ENCODE data around the gene DECR2. TPM values are rescaled to one million over a fixed set of nuclear protein-coding genes. Genes with fewer than 3 reads are reported as not detected.

DECR2 gene
- 1 to 10 TPM; 5.1 to 7.3 TPM for total RNA-seq
- 1 to 10 TPM; 3.4 to 4.1 TPM for polyA plus RNA-seq

GRCh38 chr16:401468-402348 lies at the start of gene DECR2:
DECR2 (plus strand) TSS chr16:401885; CDS start chr16:401964, 79 bp downstream.
- peaks cover 0 to 3% of the 10 kb centered on the region in 2 donors for H3K36me3 Mint-ChIP-seq
- H3K4me1 ChIP-seq (ENCODE audit: insufficient read depth, low read length), result peaks cover 13% of the 10 kb centered on the region
- H3K4me3 Mint-ChIP-seq, result peak within 1 kb of the TSS; percentile 88 to 94 (median 89)
- H3K27me3 ChIP-seq (ENCODE audit: insufficient read depth, low read length), result no peaks in the 10 kb centered on the region
- peak within 1 kb of the TSS; percentile 61 to 68 for H3K4me3 ChIP-seq (ENCODE audit: low read length in 2 of 2)
- H3K36me3 ChIP-seq (ENCODE audit: insufficient read depth, low read length), result no peaks in the 10 kb centered on the region
- H3K4me1 Mint-ChIP-seq, result peaks cover 6 to 25% (median 11%) of the 10 kb centered on the region in 4 donors
- intact Hi-C loops (cut with micrococcal nuclease), result loop anchor here (1.0 kb wide), 4 partner anchors 19 to 126 kb away; partner anchors contain the start of genes CAPN15 and RAB11FIP3
- ChIA-PET POLR2A (ENCODE audit: partially characterized antibody) (interaction anchor here (1.0 to 4.1 kb wide), 10 partner anchors 9 to 189 kb away, joined by 3 to 35 read pairs (median 9); partner anchors contain the start of genes AXIN1, LUC7L, MRPL28 and PGAP6), CTCF (ENCODE audit: partially characterized antibody) (interaction anchor here (0.7 to 2.3 kb wide), 3 partner anchors 10 to 31 kb away, joined by 3 to 7 read pairs (median 4); no protein-coding TSS in a partner anchor)
- DNase-seq, result peak; percentile 92 to 96 (median 94)
- H3K27me3 Mint-ChIP-seq, result no peaks in the 10 kb centered on the region
- peak within 1 kb of the TSS; percentile 88 to 96 (median 95) for H3K27ac Mint-ChIP-seq
- H3K9me3 ChIP-seq (ENCODE audit: control insufficient read depth in 1 of 2, low read length in 2 of 2), result no peaks in the 10 kb centered on the region
- H3K9me3 Mint-ChIP-seq, result no peaks in the 10 kb centered on the region
- peak within 1 kb of the TSS; percentile 79 for H3K27ac ChIP-seq (ENCODE audit: low read depth, low read length)

GRCh38 chr16:352547-353403 lies 48.9 kb upstream of the DECR2 start, which contains the start of gene AXIN1:
AXIN1 (minus strand) TSS chr16:352723; CDS start chr16:347025, 5,698 bp downstream.
- peaks cover 0 to 18% of the 10 kb centered on the region in 2 donors for H3K36me3 Mint-ChIP-seq
- peak within 1 kb of the TSS in 1 of 2 donors; percentile 50 for H3K4me3 ChIP-seq (ENCODE audit: low read length in 2 of 2)
- no peaks in the 10 kb centered on the region for H3K36me3 ChIP-seq (ENCODE audit: insufficient read depth, low read length)
- peak within 1 kb of the TSS; percentile 88 to 97 (median 94) for H3K27ac Mint-ChIP-seq
- H3K4me1 Mint-ChIP-seq, result peaks cover 25 to 69% (median 51%) of the 10 kb centered on the region in 4 donors
- DNase-seq, result peak; percentile 97 to 100 (median 99)
- ChIA-PET CTCF (ENCODE audit: partially characterized antibody) (interaction anchor here (0.7 to 2.1 kb wide), 4 partner anchors 9 to 124 kb away, joined by 3 to 9 read pairs (median 4); partner anchors contain the start of gene FAM234A), POLR2A (ENCODE audit: partially characterized antibody) (interaction anchor here (0.6 to 3.1 kb wide), 9 partner anchors 9 to 124 kb away, joined by 3 to 25 read pairs (median 4); partner anchors contain the start of genes DECR2, FAM234A, LUC7L and MRPL28)
- peak within 1 kb of the TSS; percentile 57 for H3K27ac ChIP-seq (ENCODE audit: low read depth, low read length)
- no peaks in the 10 kb centered on the region for H3K9me3 Mint-ChIP-seq
- H3K4me1 ChIP-seq (ENCODE audit: insufficient read depth, low read length), result peaks cover 70% of the 10 kb centered on the region
- H3K4me3 Mint-ChIP-seq, result peak within 1 kb of the TSS; percentile 92 to 96 (median 93)
- intact Hi-C loops (cut with micrococcal nuclease), result loop anchor here (1.0 to 2.0 kb wide), 8 partner anchors 18 to 299 kb away; partner anchors contain the start of genes DECR2, FAM234A, METTL26 and MRPL28
- H3K27me3 ChIP-seq (ENCODE audit: insufficient read depth, low read length), result no peaks in the 10 kb centered on the region
- no peaks in the 10 kb centered on the region for H3K27me3 Mint-ChIP-seq
- no peaks in the 10 kb centered on the region for H3K9me3 ChIP-seq (ENCODE audit: control insufficient read depth in 1 of 2, low read length in 2 of 2)

GRCh38 chr16:353404-354290 lies 48.0 kb upstream of the DECR2 start:
- Mint-ChIP-seq H3K4me3 (peak overlapping the region; percentile 67 to 92 (median 81)), H3K36me3 (peaks cover 0 to 13% of the 10 kb centered on the region in 2 donors), H3K4me1 (peaks cover 24 to 61% (median 43%) of the 10 kb centered on the region in 4 donors), H3K9me3 (no peaks in the 10 kb centered on the region), H3K27me3 (no peaks in the 10 kb centered on the region), H3K27ac (peak overlapping the region; percentile 83 to 95 (median 87))
- H3K36me3 ChIP-seq (ENCODE audit: insufficient read depth, low read length), result no peaks in the 10 kb centered on the region
- POLR2A ChIA-PET (ENCODE audit: partially characterized antibody), result interaction anchor here (0.6 to 3.1 kb wide), 11 partner anchors 11 to 125 kb away, joined by 3 to 25 read pairs (median 4); partner anchors contain the start of genes DECR2, FAM234A, LUC7L and MRPL28
- intact Hi-C loops (cut with micrococcal nuclease), result loop anchor here (1.0 to 2.0 kb wide), 6 partner anchors 17 to 283 kb away; partner anchors contain the start of genes DECR2, METTL26, MRPL28 and RAB11FIP3
- peak overlapping the region in 1 of 2 donors; percentile 41 for H3K4me3 ChIP-seq (ENCODE audit: low read length in 2 of 2)
- DNase-seq, result peak in 2 of 5 donors; percentile 26 to 55
- H3K4me1 ChIP-seq (ENCODE audit: insufficient read depth, low read length), result peaks cover 63% of the 10 kb centered on the region
- H3K9me3 ChIP-seq (ENCODE audit: control insufficient read depth in 1 of 2, low read length in 2 of 2), result no peaks in the 10 kb centered on the region
- CTCF ChIA-PET (ENCODE audit: partially characterized antibody), result interaction anchor here (0.7 to 2.1 kb wide), 3 partner anchors 8 to 125 kb away, joined by 4 to 9 read pairs (median 4); no protein-coding TSS in a partner anchor
- peak overlapping the region; percentile 49 for H3K27ac ChIP-seq (ENCODE audit: low read depth, low read length)
- H3K27me3 ChIP-seq (ENCODE audit: insufficient read depth, low read length), result no peaks in the 10 kb centered on the region

- Mint-ChIP-seq H3K27me3 (no peaks in the 10 kb centered on the region), H3K9me3 (no peaks in the 10 kb centered on the region), H3K36me3 (peaks cover 0 to 9% of the 10 kb centered on the region in 2 donors), H3K4me1 (peaks cover 20 to 54% (median 39%) of the 10 kb centered on the region in 4 donors), H3K27ac (peak overlapping the region; percentile 83 to 97 (median 87)), H3K4me3 (peak overlapping the region; percentile 75 to 92 (median 81))
- ChIA-PET CTCF (ENCODE audit: partially characterized antibody) (no interaction called here), POLR2A (ENCODE audit: partially characterized antibody) (interaction anchor here (0.9 to 3.1 kb wide), 8 partner anchors 10 to 301 kb away, joined by 3 to 25 read pairs (median 4); partner anchors contain the start of genes FAM234A, LUC7L, MRPL28 and PGAP6)
- Histone ChIP-seq H3K36me3 (ENCODE audit: insufficient read depth, low read length) (no peaks in the 10 kb centered on the region), H3K27ac (ENCODE audit: low read depth, low read length) (peak overlapping the region; percentile 49), H3K4me3 (ENCODE audit: low read length in 2 of 2) (peak overlapping the region; percentile 36 to 37), H3K9me3 (ENCODE audit: control insufficient read depth in 1 of 2, low read length in 2 of 2) (no peaks in the 10 kb centered on the region), H3K4me1 (ENCODE audit: insufficient read depth, low read length) (peaks cover 60% of the 10 kb centered on the region), H3K27me3 (ENCODE audit: insufficient read depth, low read length) (no peaks in the 10 kb centered on the region)
- DNase-seq, result no peak
- intact Hi-C loops (cut with micrococcal nuclease), result no loop called here
Measured at GRCh38 chr16:354291-354881, 47.3 kb upstream of the DECR2 start.

- intact Hi-C loops (cut with micrococcal nuclease), result no loop called here
- H3K27me3 Mint-ChIP-seq, result no peaks in the 10 kb centered on the region
- Histone ChIP-seq H3K27ac (ENCODE audit: low read depth, low read length) (peak overlapping the region; percentile 49), H3K27me3 (ENCODE audit: insufficient read depth, low read length) (no peaks in the 10 kb centered on the region), H3K4me1 (ENCODE audit: insufficient read depth, low read length) (peaks cover 53% of the 10 kb centered on the region), H3K4me3 (ENCODE audit: low read length in 2 of 2) (peak overlapping the region; percentile 36 to 37), H3K9me3 (ENCODE audit: control insufficient read depth in 1 of 2, low read length in 2 of 2) (no peaks in the 10 kb centered on the region), H3K36me3 (ENCODE audit: insufficient read depth, low read length) (no peaks in the 10 kb centered on the region)
- CTCF ChIA-PET (ENCODE audit: partially characterized antibody), result interaction anchor here (1.3 to 1.6 kb wide), 2 partner anchors 120 to 248 kb away, joined by 3 to 4 read pairs; partner anchors contain the start of gene FAM234A
- no peaks in the 10 kb centered on the region for H3K9me3 Mint-ChIP-seq
- peak overlapping the region; percentile 79 to 92 (median 82) for H3K4me3 Mint-ChIP-seq
- peak; percentile 54 to 76 (median 63) for DNase-seq
- POLR2A ChIA-PET (ENCODE audit: partially characterized antibody), result interaction anchor here (0.6 to 2.6 kb wide), 9 partner anchors 10 to 301 kb away, joined by 3 to 8 read pairs (median 4); partner anchors contain the start of genes FAM234A, LUC7L, MRPL28 and PGAP6
- peaks cover 0 to 8% of the 10 kb centered on the region in 2 donors for H3K36me3 Mint-ChIP-seq
- peak overlapping the region; percentile 80 to 97 (median 90) for H3K27ac Mint-ChIP-seq
- H3K4me1 Mint-ChIP-seq, result peaks cover 19 to 48% (median 35%) of the 10 kb centered on the region in 4 donors
Measured at GRCh38 chr16:354971-355461, 46.7 kb upstream of the DECR2 start.

All from CD4-positive, alpha-beta memory T cell (primary cell).